HG03025 (cell line): ENCODE data around the gene STK10.

Experiments used
- ATAC-seq: cut with Tn5 transposase; IDR thresholded peaks from one replicate; pipeline ENCODE4 v1.9.1; 2021; ENCODE audit warnings: mild to moderate bottlenecking, moderate library complexity; ENCODE audit not compliant: unreplicated experiment, low FRiP score

STK10 gene

GRCh38 chr5:172093965-172094364 lies 94.1 kb downstream of the STK10 start:
- no peak for ATAC-seq

DNA sequence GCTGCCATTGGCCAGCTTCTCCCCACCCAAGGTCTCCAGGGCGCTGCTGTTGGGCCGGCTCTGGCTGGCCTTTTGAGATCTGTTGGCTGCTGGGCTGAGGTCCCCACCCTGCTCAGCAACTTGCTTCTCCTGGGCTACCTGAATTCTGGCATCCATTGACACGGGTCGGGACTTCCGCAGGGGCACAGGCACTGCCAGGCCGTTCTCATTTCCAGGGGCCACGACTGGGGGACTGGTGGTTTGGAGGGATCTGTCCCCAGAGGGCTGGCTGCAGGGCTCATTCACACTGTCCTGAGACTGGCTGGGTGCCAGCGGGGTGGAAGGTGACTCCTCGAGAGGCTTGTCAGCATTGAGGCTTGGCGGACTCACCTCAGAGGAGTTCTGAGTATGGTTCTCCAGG lies 94.5 kb downstream of the STK10 start:
- ATAC-seq = no peak

GRCh38 chr5:172091956-172092732 lies 95.9 kb downstream of the STK10 start:
- ATAC-seq = no peak

- no peak for ATAC-seq
Measured at GRCh38 chr5:172090976-172091547, 97.0 kb downstream of the STK10 start.

GRCh38 chr5:172089298-172090117 lies 98.5 kb downstream of the STK10 start:
- no peak for ATAC-seq

DNA sequence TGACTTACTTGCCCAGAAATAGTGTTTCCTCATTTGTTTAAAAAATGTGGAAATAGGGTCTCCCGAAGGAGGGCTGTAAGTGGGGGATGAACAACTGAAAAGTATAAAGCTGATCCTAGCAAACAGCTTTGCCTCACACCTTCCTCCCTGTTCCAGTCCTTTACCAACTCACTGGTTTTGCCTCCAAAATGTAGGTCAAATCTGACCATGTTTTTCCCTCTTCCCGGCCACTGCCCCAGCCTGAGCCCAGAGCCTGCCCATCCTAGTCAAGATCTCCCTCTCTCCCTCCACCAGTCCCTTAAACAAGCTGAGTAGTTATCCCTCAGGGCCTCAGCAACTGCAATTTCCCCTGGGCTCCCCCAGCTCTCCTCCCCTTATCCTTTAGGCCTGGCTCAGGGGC lies 99.2 kb downstream of the STK10 start:
- no peak for ATAC-seq

- ATAC-seq = no peak
Measured at GRCh38 chr5:172086194-172086975, 101.6 kb downstream of the STK10 start.

- no peak for ATAC-seq
Measured at GRCh38 chr5:172085738-172086137, 102.3 kb downstream of the STK10 start.

GRCh38 chr5:172082180-172082579 lies 105.8 kb downstream of the STK10 start:
- ATAC-seq = no peak

DNA sequence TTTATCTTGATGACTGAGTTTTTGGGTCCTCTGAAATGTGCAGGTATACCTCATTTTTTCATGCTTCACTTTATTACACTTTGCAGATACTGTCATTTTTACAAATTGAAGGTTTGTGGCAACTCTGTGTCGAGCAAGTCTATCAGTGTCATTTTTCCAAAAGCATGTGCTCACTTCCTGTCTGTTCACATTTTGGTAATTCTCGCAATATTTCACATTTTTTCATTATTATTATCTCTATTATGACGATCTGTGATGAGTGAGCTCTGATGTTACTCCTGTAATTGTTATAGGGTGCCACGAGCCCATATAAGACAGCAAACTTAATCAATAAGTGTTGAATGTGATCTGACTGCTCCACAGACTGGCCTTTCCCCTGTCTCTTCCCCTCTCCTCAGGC lies 108.1 kb downstream of the STK10 start:
- no peak for ATAC-seq

- no peak for ATAC-seq
Measured at GRCh38 chr5:172078726-172079345, 109.2 kb downstream of the STK10 start.

DNA sequence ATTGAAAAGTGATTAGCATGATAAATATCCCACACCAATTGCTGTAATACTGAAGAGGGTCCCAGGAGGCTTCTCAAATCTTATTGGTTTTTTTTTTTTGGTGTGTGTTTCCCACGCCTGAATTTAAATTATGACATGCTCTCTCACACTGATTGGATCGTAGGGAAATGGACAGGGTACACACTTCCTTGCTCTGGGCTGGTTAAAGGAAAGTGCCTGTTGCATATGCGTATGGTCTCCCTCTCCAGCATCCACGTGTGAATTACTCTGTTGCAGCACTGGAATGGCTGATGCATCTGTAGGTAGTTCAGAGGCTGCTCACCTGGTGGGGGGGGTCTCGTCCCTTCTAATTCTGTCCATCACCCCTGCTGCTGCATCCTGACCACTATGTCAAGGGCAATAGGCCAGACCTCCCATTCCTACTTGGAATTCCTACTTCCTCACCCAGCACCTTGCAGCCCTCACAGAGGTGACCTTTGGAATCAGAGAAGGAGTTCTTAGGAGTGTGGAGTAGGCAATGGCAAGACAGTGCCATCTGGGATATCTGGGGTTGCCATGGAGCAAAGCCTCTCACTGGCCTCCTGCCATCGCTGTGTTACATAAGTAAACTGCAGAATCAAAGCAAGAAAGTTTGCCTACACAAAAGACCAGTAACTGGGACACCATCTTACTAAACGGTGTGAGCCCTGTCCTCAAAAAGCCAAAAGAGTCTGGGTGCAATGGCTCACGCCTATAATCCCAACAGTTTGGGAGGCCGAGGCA lies 110.2 kb downstream of the STK10 start:
- no peak for ATAC-seq

- no peak for ATAC-seq
Measured at GRCh38 chr5:172076761-172077244, 111.2 kb downstream of the STK10 start.

DNA sequence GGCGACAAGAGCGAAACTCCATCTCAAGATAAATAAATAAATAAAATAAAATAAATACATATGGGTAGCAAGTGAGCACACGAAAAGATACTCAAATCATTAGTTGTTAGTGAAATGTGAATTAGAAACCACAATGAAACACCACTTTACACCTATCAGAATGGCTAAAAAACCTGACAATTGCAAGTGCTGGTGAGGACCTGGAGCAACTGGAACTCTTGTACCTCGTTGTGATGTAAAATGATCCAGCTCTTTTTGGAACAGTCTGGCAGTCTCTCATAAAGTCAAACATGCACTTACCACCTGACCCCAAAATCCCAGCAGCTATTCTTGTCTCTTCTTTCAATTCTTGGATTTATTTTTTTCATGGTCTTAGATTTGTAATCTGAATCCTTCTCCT lies 112.4 kb downstream of the STK10 start:
- no peak for ATAC-seq

GRCh38 chr5:172074896-172075295 lies 113.1 kb downstream of the STK10 start:
- no peak for ATAC-seq

GRCh38 chr5:172071309-172071875 lies 116.6 kb downstream of the STK10 start:
- no peak for ATAC-seq

GRCh38 chr5:172065431-172066065 lies 122.5 kb downstream of the STK10 start:
- no peak for ATAC-seq

- ATAC-seq = no peak
Measured at GRCh38 chr5:172064766-172065165, 123.3 kb downstream of the STK10 start.

- ATAC-seq = no peak
Measured at GRCh38 chr5:172064358-172064757, 123.7 kb downstream of the STK10 start.
